OCI-LY7 (cell line): ENCODE measurements around the gene DGKD. TPM values are rescaled to one million over a fixed set of nuclear protein-coding genes. Genes with fewer than 3 reads are reported as not detected.

Experiments used
- BruUV-seq: library from RNA; stranded (reverse); fragments of 400-500 nt; replicated peaks from 2 replicates; lab custom pipeline; 2021; lab: Mats Ljungman, UMichigan
- CTCF ChIA-PET: fragments of 300-600 bp; sonication (Branson Sonifier 250); formaldehyde crosslinking; loops from one replicate; lab custom pipeline; 2022; ENCODE audit warnings: antibody characterized with exemption; ENCODE audit not compliant: unreplicated experiment; lab: Charles Lee
- POLR2A ChIA-PET: fragments of 300-600 bp; sonication (Branson Sonifier 250); formaldehyde crosslinking; loops from one replicate; lab custom pipeline; 2022; ENCODE audit warnings: antibody characterized with exemption; lab: Charles Lee
- DNase-seq: peaks from one replicate; pipeline ENCODE4 v3.0.0-alpha.2; 2015; ENCODE audit warnings: low spot score
- H2AFZ ChIP-seq: fragments of 200-600 bp; sonication (generic), shearing (Covaris generic); 2 replicates; pipeline ENCODE4 v1.6.1; 2014; ENCODE audit warnings: mild to moderate bottlenecking, antibody characterized with exemption, low read length, moderate library complexity
- H3K27ac ChIP-seq: fragments of 200-600 bp; sonication (generic); 2 replicates; pipeline ENCODE4 v1.5.1; 2014; ENCODE audit warnings: mixed run types, low read depth, mild to moderate bottlenecking, moderate library complexity, low read length, inconsistent platforms; ENCODE audit not compliant: poor library complexity, severe bottlenecking
- H3K36me3 ChIP-seq: fragments of 200-600 bp; sonication (generic); 2 replicates; pipeline ENCODE4 v1.6.1; 2014; ENCODE audit warnings: mild to moderate bottlenecking, antibody characterized with exemption, low read length, moderate library complexity, mixed read lengths; ENCODE audit not compliant: insufficient read depth
- H3K4me1 ChIP-seq: fragments of 200-600 bp; sonication (generic); 2 replicates; pipeline ENCODE4 v1.5.1; 2014; ENCODE audit warnings: mild to moderate bottlenecking, low read length; ENCODE audit not compliant: insufficient read depth, poor library complexity, severe bottlenecking
- H3K4me2 ChIP-seq: fragments of 200-600 bp; sonication (generic); 2 replicates; pipeline ENCODE4 v1.6.1; 2014; ENCODE audit warnings: mild to moderate bottlenecking, low read length
- H3K4me3 ChIP-seq: fragments of 200-600 bp; sonication (generic); 2 replicates; pipeline ENCODE4 v1.5.1; 2014; ENCODE audit warnings: mild to moderate bottlenecking, low read depth, low read length; ENCODE audit not compliant: poor library complexity, severe bottlenecking
- H3K79me2 ChIP-seq: fragments of 200-600 bp; sonication (generic); 2 replicates; pipeline ENCODE4 v1.6.1; 2016; ENCODE audit warnings: low read depth, mild to moderate bottlenecking, low read length, moderate library complexity, mixed read lengths; ENCODE audit not compliant: insufficient read depth
- H3K9me2 ChIP-seq: fragments of 200-600 bp; sonication (generic); 2 replicates; pipeline ENCODE4 v1.6.1; 2016; ENCODE audit warnings: mild to moderate bottlenecking, low read length, mixed read lengths; ENCODE audit not compliant: insufficient read depth
- H3K9me3 ChIP-seq: fragments of 200-600 bp; sonication (generic); 2 replicates; pipeline ENCODE4 v1.6.1; 2014; ENCODE audit warnings: mild to moderate bottlenecking, mixed run types, low read length, mixed read lengths
- H4K20me1 ChIP-seq: fragments of 200-600 bp; sonication (generic); 2 replicates; pipeline ENCODE4 v1.6.1; 2014; ENCODE audit warnings: mild to moderate bottlenecking, antibody characterized with exemption, low read length, moderate library complexity, mixed read lengths; ENCODE audit not compliant: insufficient read depth
- EZH2phosphoT487 ChIP-seq: fragments of 200-600 bp; sonication (generic); IDR thresholded peaks from 2 replicates; pipeline ENCODE4 v1.6.1; 2018; ENCODE audit warnings: low read depth, borderline replicate concordance, mild to moderate bottlenecking, mixed run types, antibody characterized with exemption, low read length, moderate library complexity, mixed read lengths
- intact Hi-C: fragments of 100-400 bp; cut with micrococcal nuclease; formaldehyde crosslinking; loops from one replicate; pipeline ENCODE4 v1.10.0; 2022; ENCODE audit not compliant: unreplicated experiment
- total RNA-seq, 2 experiments: library from RNA; depleted of rRNA in 1 of 2; stranded (reverse); fragments of >200 nt in 1 of 2; shearing (Covaris generic) in 1 of 2; gene quantifications; 2 replicates each; pipeline ENCODE4 v1.2.3, GENCODE V29; 2014 to 2022
- TF ChIP-seq, protein P1 (sequence below): fragments of 200-600 bp; sonication (generic); conservative IDR thresholded peaks from 2 replicates; pipeline ENCODE4 v1.5.1; 2014; ENCODE audit warnings: mild to moderate bottlenecking, antibody characterized with exemption, low read length, moderate library complexity, mixed read lengths

Gene DGKD
- total RNA-seq, 2 experiments from 2014 or later: 62.9 to 271 TPM

DNA sequence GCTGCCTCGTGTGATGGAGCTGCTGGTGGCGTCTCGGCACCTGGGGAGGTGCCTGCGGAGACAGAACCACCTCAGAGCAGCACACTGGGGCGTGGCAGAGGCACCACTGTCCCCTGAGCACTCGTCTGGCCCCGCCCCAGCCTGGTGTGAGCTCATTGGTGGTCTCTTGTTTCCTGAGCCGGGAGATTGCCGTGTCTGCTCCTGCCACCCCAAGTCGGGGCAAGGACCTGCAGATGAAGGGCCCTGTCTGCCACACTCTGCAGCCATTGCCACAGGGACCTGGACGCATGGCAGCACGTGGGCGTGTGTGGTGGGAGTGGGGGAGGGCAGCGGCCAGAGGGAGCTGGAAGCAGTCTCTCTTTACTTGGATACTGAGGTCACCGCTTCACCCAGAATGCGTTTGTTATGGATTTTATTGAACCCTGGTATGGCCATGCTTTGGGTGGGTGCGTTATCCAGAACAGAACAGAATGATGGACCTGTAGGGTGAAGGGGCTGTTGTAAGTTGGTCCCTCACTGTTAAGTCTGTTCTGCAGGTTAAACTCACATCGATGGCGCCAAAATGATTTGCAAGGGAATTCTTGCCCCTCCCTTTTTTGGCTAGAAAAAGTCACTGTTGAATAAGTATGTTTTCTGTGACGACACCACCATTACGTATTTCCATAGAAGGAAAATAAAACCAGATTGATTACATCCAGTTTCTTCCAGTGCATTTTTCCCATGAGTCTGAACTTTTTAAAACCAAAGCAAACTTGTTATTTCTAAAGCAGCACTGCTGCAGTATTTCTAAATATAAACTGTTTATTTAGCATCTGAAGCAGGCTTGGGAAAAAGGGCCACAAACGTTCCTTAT, 120.2 kb downstream of the DGKD start:
- Histone ChIP-seq H3K79me2 (no peaks in the 10 kb centered on the region), H3K4me2 (no peak overlapping the region), H3K9me3 (no peaks in the 10 kb centered on the region), H3K9me2 (no peaks in the 10 kb centered on the region), H3K36me3 (peaks cover 14% of the 10 kb centered on the region; the same call in 1 of the 2 replicates), H3K4me1 (no peaks in the 10 kb centered on the region), H3K4me3 (no peak overlapping the region), H2AFZ (no peak overlapping the region), H4K20me1 (no peaks in the 10 kb centered on the region), H3K27ac (no peak overlapping the region)
- ChIA-PET CTCF (no interaction called here), POLR2A (no interaction called here)
- no peak for TF ChIP-seq EZH2phosphoT487
- TF ChIP-seq, protein P1, sequence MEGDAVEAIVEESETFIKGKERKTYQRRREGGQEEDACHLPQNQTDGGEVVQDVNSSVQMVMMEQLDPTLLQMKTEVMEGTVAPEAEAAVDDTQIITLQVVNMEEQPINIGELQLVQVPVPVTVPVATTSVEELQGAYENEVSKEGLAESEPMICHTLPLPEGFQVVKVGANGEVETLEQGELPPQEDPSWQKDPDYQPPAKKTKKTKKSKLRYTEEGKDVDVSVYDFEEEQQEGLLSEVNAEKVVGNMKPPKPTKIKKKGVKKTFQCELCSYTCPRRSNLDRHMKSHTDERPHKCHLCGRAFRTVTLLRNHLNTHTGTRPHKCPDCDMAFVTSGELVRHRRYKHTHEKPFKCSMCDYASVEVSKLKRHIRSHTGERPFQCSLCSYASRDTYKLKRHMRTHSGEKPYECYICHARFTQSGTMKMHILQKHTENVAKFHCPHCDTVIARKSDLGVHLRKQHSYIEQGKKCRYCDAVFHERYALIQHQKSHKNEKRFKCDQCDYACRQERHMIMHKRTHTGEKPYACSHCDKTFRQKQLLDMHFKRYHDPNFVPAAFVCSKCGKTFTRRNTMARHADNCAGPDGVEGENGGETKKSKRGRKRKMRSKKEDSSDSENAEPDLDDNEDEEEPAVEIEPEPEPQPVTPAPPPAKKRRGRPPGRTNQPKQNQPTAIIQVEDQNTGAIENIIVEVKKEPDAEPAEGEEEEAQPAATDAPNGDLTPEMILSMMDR: no peak
- intact Hi-C loops: no loop called here
- DNase-seq: no peak
- BruUV-seq: no TSS peak

DNA sequence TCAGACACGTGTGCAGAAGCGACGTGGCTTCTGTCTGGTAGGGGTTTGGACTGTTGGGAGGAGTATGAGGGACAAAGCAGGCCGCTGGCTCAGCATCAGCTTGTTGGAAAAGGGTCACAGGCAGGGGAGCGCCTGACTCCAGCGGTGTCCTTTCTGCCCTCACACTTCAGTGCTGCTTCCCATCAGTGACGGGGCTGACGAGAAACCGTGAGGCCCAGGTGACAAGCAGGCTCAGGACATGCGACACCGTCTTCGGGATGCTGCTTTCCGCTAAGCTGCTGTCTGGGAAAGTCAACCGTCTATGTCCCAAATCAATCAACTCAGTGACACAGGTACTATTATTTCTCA, 121.7 kb downstream of the DGKD start:
- Histone ChIP-seq H4K20me1 (no peaks in the 10 kb centered on the region), H3K4me1 (no peaks in the 10 kb centered on the region), H3K9me3 (no peaks in the 10 kb centered on the region), H3K4me2 (no peak overlapping the region), H3K27ac (no peak overlapping the region), H3K36me3 (peaks cover 5% of the 10 kb centered on the region; the same call in 1 of the 2 replicates), H2AFZ (no peak overlapping the region), H3K9me2 (no peaks in the 10 kb centered on the region), H3K4me3 (no peak overlapping the region), H3K79me2 (no peaks in the 10 kb centered on the region)
- no TSS peak for BruUV-seq
- ChIA-PET POLR2A (interaction anchor here (0.5 kb wide), 1 partner anchor 88 kb away, joined by 3 read pairs; no protein-coding TSS in a partner anchor), CTCF (no interaction called here)
- no peak for DNase-seq
- intact Hi-C loops: no loop called here
- TF ChIP-seq, protein P1: no peak
- TF ChIP-seq EZH2phosphoT487: no peak
